ENCODE data around the gene ZBTB7C. TPM values are rescaled to one million over a fixed set of nuclear protein-coding genes. Genes with fewer than 3 reads are reported as not detected.
A peak's percentile ranks its signal among the peaks of the same experiment; 100 is the strongest.

ZBTB7C gene
- total RNA-seq, 1 donor from 2014 or later, result 0.17 TPM

- no peak overlapping the region for H3K4me3 ChIP-seq (ENCODE audit: low read depth, low read length)
- TF ChIP-seq CTCF (conservative IDR thresholded peaks at IDR 0.05; ENCODE audit: low read depth, low read length), result no peak
Measured at GRCh38 chr18:48140731-48141130, 268.5 kb downstream of the ZBTB7C start.

GRCh38 chr18:48139431-48140347, 269.5 kb downstream of the ZBTB7C start:
- no peak overlapping the region for H3K4me3 ChIP-seq (ENCODE audit: low read depth, low read length)
- DNase-seq (ENCODE audit: low read depth), result no peak
- no peak for TF ChIP-seq CTCF (conservative IDR thresholded peaks at IDR 0.05; ENCODE audit: low read depth, low read length)

More at GRCh38 chr18:48140731-48141130, 268.5 kb downstream of the ZBTB7C start:
- DNase-seq (ENCODE audit: low read depth), result no peak

DNA sequence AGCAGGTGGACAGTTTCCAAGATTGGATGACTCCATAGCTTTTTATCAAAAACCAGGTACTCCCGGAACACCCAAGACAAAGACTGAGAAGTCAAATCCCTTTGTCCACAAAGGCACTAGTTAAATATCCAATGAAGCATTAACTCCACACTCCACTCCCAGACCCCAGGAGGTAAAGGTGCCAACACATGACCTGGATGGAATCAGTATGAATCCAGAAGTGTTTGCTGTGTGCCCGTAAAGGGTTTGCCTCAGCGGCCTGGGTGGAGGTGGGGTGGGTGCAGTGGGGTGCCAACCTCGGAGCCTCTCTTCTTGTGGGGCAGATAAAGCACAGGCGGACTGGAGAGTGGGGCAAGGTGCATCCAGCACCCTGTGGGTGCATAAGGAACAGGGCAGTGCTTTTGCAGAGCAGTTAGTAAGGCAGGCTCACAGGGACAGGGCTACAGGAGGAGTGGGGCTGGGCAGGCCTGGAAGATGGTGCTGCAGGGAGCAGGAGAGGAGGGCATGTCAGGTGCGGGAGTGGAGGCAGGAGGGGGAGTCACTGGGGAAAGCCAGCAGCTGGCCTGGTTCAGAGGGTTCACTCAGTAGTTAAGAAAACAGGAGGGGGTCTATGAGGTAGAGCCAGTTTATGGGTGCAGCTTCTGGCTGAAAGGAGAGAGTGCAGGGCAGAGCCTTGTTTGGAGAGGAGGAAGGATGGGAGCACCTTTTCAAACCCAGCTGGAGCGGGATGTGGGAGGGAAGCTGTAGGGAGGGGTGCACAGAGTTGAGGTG, 270.3 kb downstream of the ZBTB7C start:
- no peak for TF ChIP-seq CTCF (conservative IDR thresholded peaks at IDR 0.05; ENCODE audit: low read depth, low read length)
- no peak for DNase-seq (ENCODE audit: low read depth)
- no peak overlapping the region for H3K4me3 ChIP-seq (ENCODE audit: low read depth, low read length)

- TF ChIP-seq CTCF (conservative IDR thresholded peaks at IDR 0.05; ENCODE audit: low read depth, low read length), result no peak
- no peak overlapping the region for H3K4me3 ChIP-seq (ENCODE audit: low read depth, low read length)
- DNase-seq (ENCODE audit: low read depth), result no peak
Measured at GRCh38 chr18:48138210-48138609, 271.0 kb downstream of the ZBTB7C start.

- TF ChIP-seq CTCF (conservative IDR thresholded peaks at IDR 0.05; ENCODE audit: low read depth, low read length), result no peak
- no peak overlapping the region for H3K4me3 ChIP-seq (ENCODE audit: low read depth, low read length)
- no peak for DNase-seq (ENCODE audit: low read depth)
Measured at GRCh38 chr18:48137374-48138081, 271.7 kb downstream of the ZBTB7C start.

- TF ChIP-seq CTCF (conservative IDR thresholded peaks at IDR 0.05; ENCODE audit: low read depth, low read length), result no peak
- DNase-seq (ENCODE audit: low read depth), result no peak
- H3K4me3 ChIP-seq (ENCODE audit: low read depth, low read length), result peak overlapping the region; percentile 51
Measured at GRCh38 chr18:48136827-48137373, 272.3 kb downstream of the ZBTB7C start.

Measured in epithelial cell of proximal tubule (primary cell).